ENCODE data around the gene SPATA21. TPM values are rescaled to one million over a fixed set of nuclear protein-coding genes. Genes with fewer than 3 reads are reported as not detected.

The SPATA21 gene
- total and polyA plus RNA-seq, 2 donors (not counting 3 experiments of a cell fraction or from before 2014, with no cell fraction given): not detected

DNA sequence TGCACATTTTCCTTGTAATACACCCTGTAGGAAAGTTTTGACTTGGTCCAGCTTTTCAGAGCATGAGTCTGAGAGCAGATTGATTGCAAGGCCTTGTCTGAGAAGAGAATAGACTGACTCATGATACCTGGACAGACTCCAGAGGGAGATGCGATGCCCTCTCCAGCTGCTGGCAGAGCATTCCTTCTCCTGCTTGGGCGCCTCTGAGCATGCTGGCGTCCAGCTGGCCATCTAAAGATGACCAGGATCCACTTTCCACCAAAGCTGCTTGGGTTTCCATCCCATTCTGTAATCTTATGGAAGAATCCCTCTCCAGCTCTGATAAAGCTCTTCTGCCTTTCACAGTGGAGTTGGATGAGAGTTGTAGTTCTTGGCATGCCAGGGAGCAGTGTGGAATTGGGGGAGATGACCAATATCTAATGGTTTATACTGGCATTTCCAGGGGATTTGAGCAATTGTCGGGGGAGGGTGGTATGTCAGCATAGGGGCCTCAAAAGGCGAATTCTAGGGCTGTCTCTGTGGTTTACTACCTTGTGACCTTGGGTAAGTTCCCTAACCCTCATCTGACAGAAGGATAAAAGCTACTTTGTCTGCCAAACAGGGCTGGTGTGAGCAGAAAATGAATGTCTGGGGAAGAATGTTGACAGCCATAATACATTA is 50.6 kb downstream of the SPATA21 start:
- H4K20me1 ChIP-seq (replicated peaks; ENCODE audit: control insufficient read depth, extremely low read depth, insufficient read depth, low read length): no peaks in the 10 kb centered on the region

More for the DNA sequence above, 50.6 kb downstream of the SPATA21 start:
- no peak overlapping the region for H2AFZ ChIP-seq (ENCODE audit: low read depth, low read length)
- POLR2A ChIA-PET: interaction anchor here (0.6 to 2.2 kb wide), 4 partner anchors 11 to 32 kb away, joined by 3 to 5 read pairs (median 4); no protein-coding TSS in a partner anchor
- no peak overlapping the region for H3K9ac ChIP-seq (replicated peaks; ENCODE audit: extremely low read depth, insufficient read depth, low read length)
- peaks cover 0 to 5% of the 10 kb centered on the region in 2 experiments for H3K36me3 ChIP-seq (ENCODE audit: control insufficient read depth in 2 of 2, extremely low read depth in 1 of 2, insufficient read depth in 2 of 2, low read length in 2 of 2)
- FAIRE-seq (peak; percentile 72), DNase-seq (ENCODE audit: low read depth, low spot score) (peak; percentile 71)
- CTCF ChIA-PET: interaction anchor here (1.0 to 2.8 kb wide), 4 partner anchors 11 to 34 kb away, joined by 3 to 15 read pairs (median 11); partner anchors contain the start of genes FBXO42 and SZRD1
- H3K4me2 ChIP-seq (ENCODE audit: insufficient read depth, low read length): peak overlapping the region; percentile 45
- dilution Hi-C loops (cut with MboI; ENCODE audit: extremely low pct_ligation_motif_present, low sequenced_read_pairs) (no loop called here), intact Hi-C loops (cut with micrococcal nuclease) (loop anchor here (1.0 kb wide), 1 partner anchor 40 kb away; no protein-coding TSS in a partner anchor)
- no TSS peak for BruUV-seq (replicated peaks)
- TF ChIP-seq POLR2A (IDR thresholded peaks at IDR 0.05; ENCODE audit: low read depth, low read length) (no peak), GATA2 (IDR thresholded peaks at IDR 0.05; ENCODE audit: insufficient read depth, insufficient read length, low read depth, low read length) (no peak), FOS (IDR thresholded peaks at IDR 0.05; ENCODE audit: borderline replicate concordance, insufficient read depth, low read length) (no peak), POLR2AphosphoS5 (IDR thresholded peaks at IDR 0.05; ENCODE audit: insufficient read depth, low read depth, low read length) (no peak), JUN (IDR thresholded peaks at IDR 0.05; ENCODE audit: borderline replicate concordance, insufficient read depth, insufficient read length, low read depth) (no peak), EZH2 (IDR thresholded peaks at IDR 0.05; ENCODE audit: borderline replicate concordance, low read depth, low read length, severe bottlenecking) (no peak), MYC (IDR thresholded peaks at IDR 0.05; ENCODE audit: low read depth, low read length) (no peak)
- TF ChIP-seq, protein P1, sequence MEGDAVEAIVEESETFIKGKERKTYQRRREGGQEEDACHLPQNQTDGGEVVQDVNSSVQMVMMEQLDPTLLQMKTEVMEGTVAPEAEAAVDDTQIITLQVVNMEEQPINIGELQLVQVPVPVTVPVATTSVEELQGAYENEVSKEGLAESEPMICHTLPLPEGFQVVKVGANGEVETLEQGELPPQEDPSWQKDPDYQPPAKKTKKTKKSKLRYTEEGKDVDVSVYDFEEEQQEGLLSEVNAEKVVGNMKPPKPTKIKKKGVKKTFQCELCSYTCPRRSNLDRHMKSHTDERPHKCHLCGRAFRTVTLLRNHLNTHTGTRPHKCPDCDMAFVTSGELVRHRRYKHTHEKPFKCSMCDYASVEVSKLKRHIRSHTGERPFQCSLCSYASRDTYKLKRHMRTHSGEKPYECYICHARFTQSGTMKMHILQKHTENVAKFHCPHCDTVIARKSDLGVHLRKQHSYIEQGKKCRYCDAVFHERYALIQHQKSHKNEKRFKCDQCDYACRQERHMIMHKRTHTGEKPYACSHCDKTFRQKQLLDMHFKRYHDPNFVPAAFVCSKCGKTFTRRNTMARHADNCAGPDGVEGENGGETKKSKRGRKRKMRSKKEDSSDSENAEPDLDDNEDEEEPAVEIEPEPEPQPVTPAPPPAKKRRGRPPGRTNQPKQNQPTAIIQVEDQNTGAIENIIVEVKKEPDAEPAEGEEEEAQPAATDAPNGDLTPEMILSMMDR (IDR thresholded peaks at IDR 0.05; ENCODE audit: extremely low read depth in 1 of 2, insufficient read depth in 1 of 2, low read depth in 1 of 2, low read length in 2 of 2): no peak
- TF ChIP-seq, protein P2, sequence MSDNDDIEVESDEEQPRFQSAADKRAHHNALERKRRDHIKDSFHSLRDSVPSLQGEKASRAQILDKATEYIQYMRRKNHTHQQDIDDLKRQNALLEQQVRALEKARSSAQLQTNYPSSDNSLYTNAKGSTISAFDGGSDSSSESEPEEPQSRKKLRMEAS (IDR thresholded peaks at IDR 0.05; ENCODE audit: insufficient read depth, insufficient read length): no peak
- H3K27me3 ChIP-seq (ENCODE audit: control insufficient read depth in 2 of 2, insufficient read depth in 2 of 2, low read length in 2 of 2): no peaks in the 10 kb centered on the region
- H3K9me3 ChIP-seq (replicated peaks; ENCODE audit: control insufficient read depth, insufficient read depth, low read length): no peaks in the 10 kb centered on the region
- no peaks in the 10 kb centered on the region for H3K9me1 ChIP-seq (replicated peaks; ENCODE audit: control insufficient read depth, extremely low read depth, insufficient read depth, low read length)
- H3K4me3 ChIP-seq (replicated peaks in 1 of 3; ENCODE audit: insufficient read depth in 1 of 3, low read depth in 1 of 3, low read length in 3 of 3): no peak overlapping the region
- peaks cover 92% of the 10 kb centered on the region for H3K79me2 ChIP-seq (ENCODE audit: control insufficient read depth, insufficient read depth, low read length)
- H3K27ac ChIP-seq (ENCODE audit: insufficient read depth, low read depth, low read length): no peak overlapping the region
- peaks cover 21% of the 10 kb centered on the region for H3K4me1 ChIP-seq (ENCODE audit: control insufficient read depth, extremely low read depth, insufficient read depth, low read length)
